GM18951 (cell line): ENCODE data around the gene CD320.
"Not testable (repeated sequence)": the region's sequence is repeated elsewhere in the genome, so short reads cannot be mapped to it uniquely, and the experiment has no call there.

ENCODE experiments used
- POLR2A ChIP-seq: IDR thresholded peaks from 4 replicates; pipeline ENCODE4 v1.6.1; 2011; ENCODE audit warnings: mild to moderate bottlenecking; ENCODE audit not compliant: insufficient read length, insufficient read depth; ENCODE audit errors: extremely low read depth
- in situ Hi-C: fragments of 300-500 bp; cut with MboI; formaldehyde crosslinking; loops from one replicate; pipeline ENCODE4 v1.12.0; 2022; ENCODE audit warnings: low sequenced_read_pairs, mixed read lengths, inconsistent platforms; ENCODE audit not compliant: unreplicated experiment

The CD320 gene

GRCh38 chr19:8307400-8307964, 676 bp downstream of the CD320 start:
- in situ Hi-C loops = no loop called here
- no peak for TF ChIP-seq POLR2A

GRCh38 chr19:8306235-8307054, 1.7 kb downstream of the CD320 start:
- in situ Hi-C loops = no loop called here
- TF ChIP-seq POLR2A = no peak

- in situ Hi-C loops = no loop called here
- TF ChIP-seq POLR2A = no peak
Measured at GRCh38 chr19:8305798-8306197, 2.4 kb downstream of the CD320 start.

GRCh38 chr19:8304841-8305621, 3.1 kb downstream of the CD320 start:
- in situ Hi-C loops = no loop called here
- no peak for TF ChIP-seq POLR2A

- TF ChIP-seq POLR2A = no peak
- in situ Hi-C loops = no loop called here
Measured at GRCh38 chr19:8302734-8303133, 5.4 kb downstream of the CD320 start.

GRCh38 chr19:8302357-8302691, 5.8 kb downstream of the CD320 start:
- TF ChIP-seq POLR2A = no peak
- in situ Hi-C loops = no loop called here

- in situ Hi-C loops = not testable (repeated sequence)
Measured at GRCh38 chr19:8291337-8291736, 16.8 kb downstream of the CD320 start.

- in situ Hi-C loops = not testable (repeated sequence)
Measured at GRCh38 chr19:8276508-8276907, 31.6 kb downstream of the CD320 start.

- no peak for TF ChIP-seq POLR2A
- in situ Hi-C loops = loop anchor here (25.0 kb wide), 1 partner anchor 257 kb away; the partner anchor contains the start of gene ELAVL1
Measured at GRCh38 chr19:8269724-8270123, 38.4 kb downstream of the CD320 start.

GRCh38 chr19:8265872-8266271, 42.3 kb downstream of the CD320 start:
- in situ Hi-C loops = loop anchor here (25.0 kb wide), 1 partner anchor 254 kb away; the partner anchor contains the start of gene ELAVL1

GRCh38 chr19:8264248-8264647, 43.9 kb downstream of the CD320 start:
- in situ Hi-C loops = loop anchor here (25.0 kb wide), 1 partner anchor 252 kb away; the partner anchor contains the start of gene ELAVL1

More at GRCh38 chr19:8265872-8266271, 42.3 kb downstream of the CD320 start:
- no peak for TF ChIP-seq POLR2A

- in situ Hi-C loops = loop anchor here (25.0 kb wide), 1 partner anchor 250 kb away; the partner anchor contains the start of gene ELAVL1
Measured at GRCh38 chr19:8262431-8262830, 45.7 kb downstream of the CD320 start.

GRCh38 chr19:8261881-8262280, 46.3 kb downstream of the CD320 start:
- TF ChIP-seq POLR2A = no peak
- in situ Hi-C loops = loop anchor here (25.0 kb wide), 1 partner anchor 250 kb away; the partner anchor contains the start of gene ELAVL1

More at GRCh38 chr19:8262431-8262830, 45.7 kb downstream of the CD320 start:
- no peak for TF ChIP-seq POLR2A
